Left lung (tissue), 10 donors: ENCODE measurements around the gene TSPAN9. TPM values are rescaled to one million over a fixed set of nuclear protein-coding genes. Genes with fewer than 3 reads are reported as not detected.

Source experiments
- ATAC-seq: fragments of 200-7000 bp; cut with Tn5 transposase; one replicate; pipeline ENCODE4 v1.9.1; 2020; ENCODE audit warnings: moderate library complexity
- DNase-seq, 4 donors: peaks; one replicate each; pipeline ENCODE4 v3.0.0-alpha.2; 2013 to 2020
- H3K27ac ChIP-seq, 2 donors: fragments of 200-600 bp; sonication (generic) in 1 of 2; one replicate each; pipeline versions ENCODE4 v1.5.0 to v1.8.0; 2020 to 2021
- H3K27me3 ChIP-seq, 2 donors: fragments of 200-600 bp; sonication (generic) in 1 of 2; one replicate each; pipeline versions ENCODE4 v1.5.0 to v1.8.0; 2020 to 2021
- H3K36me3 ChIP-seq, 2 donors: fragments of 200-600 bp; sonication (generic) in 1 of 2; one replicate each; pipeline versions ENCODE4 v1.5.0 to v1.8.0; 2020 to 2021
- H3K4me1 ChIP-seq, 2 donors: fragments of 200-600 bp; one replicate each; pipeline ENCODE4 v1.8.0; 2021
- H3K4me3 ChIP-seq, 2 donors: fragments of 200-600 bp; sonication (generic) in 1 of 2; one replicate each; pipeline versions ENCODE4 v1.5.0 to v1.8.0; 2020 to 2021; ENCODE audit warnings: mild to moderate bottlenecking in 1 of 2
- H3K9me3 ChIP-seq, 2 donors: fragments of 200-600 bp; sonication (generic) in 1 of 2; one replicate each; pipeline versions ENCODE4 v1.5.0 to v1.8.0; 2020 to 2021
- intact Hi-C, 2 donors: fragments of 100-400 bp; cut with DNase I; formaldehyde crosslinking; loops; one replicate each; pipeline versions ENCODE4 v1.11.2 to v1.14.2; 2022
- polyA plus RNA-seq, 6 donors: library from polyadenylated mRNA; unstranded; fragments of 120-200 nt; gene quantifications; one replicate each; pipeline ENCODE4 v1.2.1, GENCODE V29; 2013; ENCODE audit not compliant: insufficient read length in 6 of 6
- total RNA-seq, 2 donors: library from RNA; stranded (reverse); fragmentation: NEBNext Ultra II Directional; extraction: Animal tissue kit (Norgen Biotek cat#: 25700); gene quantifications; one replicate each; pipeline ENCODE4 v1.2.1, GENCODE V29; 2021
- TF ChIP-seq, protein P1 (sequence below), 2 donors: fragments of 200-600 bp; sonication (generic) in 1 of 2; IDR thresholded peaks; one replicate each; pipeline versions ENCODE4 v1.5.0 to v1.8.0; 2021; ENCODE audit warnings: antibody characterized with exemption in 2 of 2
- donor health status: DM: no; HTN: yes; CAD: no.
- donor health status: DM: no; HTN: no; CAD: no.

The TSPAN9 gene
- total and polyA plus RNA-seq, 8 donors, result 35.6 to 98.6 (median 81.3) TPM

DNA sequence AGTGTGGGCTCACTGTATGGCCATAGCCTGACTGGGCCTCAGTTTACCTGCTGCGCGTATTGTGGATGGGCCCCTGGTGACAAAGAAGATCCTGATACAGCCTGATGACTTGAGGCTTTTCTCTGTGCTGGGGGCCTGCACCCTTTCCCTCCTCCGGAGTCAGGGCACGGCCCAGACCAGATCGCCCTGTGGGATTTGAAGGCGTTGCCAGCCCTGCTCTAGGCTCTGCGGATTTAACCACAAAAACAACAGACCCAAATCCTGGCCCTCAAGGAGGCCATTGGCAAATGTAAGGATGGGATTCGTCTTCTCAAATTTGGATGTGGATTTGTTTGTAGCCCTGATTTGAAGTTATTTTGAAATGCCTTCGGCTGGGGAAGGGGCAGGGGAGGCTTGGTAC, 195.8 kb downstream of the TSPAN9 start:
- no peaks in the 10 kb centered on the region for H3K36me3 ChIP-seq
- ATAC-seq, result no peak
- no peak for DNase-seq
- no peaks in the 10 kb centered on the region for H3K9me3 ChIP-seq
- TF ChIP-seq, protein P1, sequence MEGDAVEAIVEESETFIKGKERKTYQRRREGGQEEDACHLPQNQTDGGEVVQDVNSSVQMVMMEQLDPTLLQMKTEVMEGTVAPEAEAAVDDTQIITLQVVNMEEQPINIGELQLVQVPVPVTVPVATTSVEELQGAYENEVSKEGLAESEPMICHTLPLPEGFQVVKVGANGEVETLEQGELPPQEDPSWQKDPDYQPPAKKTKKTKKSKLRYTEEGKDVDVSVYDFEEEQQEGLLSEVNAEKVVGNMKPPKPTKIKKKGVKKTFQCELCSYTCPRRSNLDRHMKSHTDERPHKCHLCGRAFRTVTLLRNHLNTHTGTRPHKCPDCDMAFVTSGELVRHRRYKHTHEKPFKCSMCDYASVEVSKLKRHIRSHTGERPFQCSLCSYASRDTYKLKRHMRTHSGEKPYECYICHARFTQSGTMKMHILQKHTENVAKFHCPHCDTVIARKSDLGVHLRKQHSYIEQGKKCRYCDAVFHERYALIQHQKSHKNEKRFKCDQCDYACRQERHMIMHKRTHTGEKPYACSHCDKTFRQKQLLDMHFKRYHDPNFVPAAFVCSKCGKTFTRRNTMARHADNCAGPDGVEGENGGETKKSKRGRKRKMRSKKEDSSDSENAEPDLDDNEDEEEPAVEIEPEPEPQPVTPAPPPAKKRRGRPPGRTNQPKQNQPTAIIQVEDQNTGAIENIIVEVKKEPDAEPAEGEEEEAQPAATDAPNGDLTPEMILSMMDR (IDR thresholded peaks at IDR 0.05), result no peak
- H3K27me3 ChIP-seq, result no peaks in the 10 kb centered on the region
- H3K4me1 ChIP-seq, result peaks cover 0 to 10% of the 10 kb centered on the region in 2 donors
- no peak overlapping the region for H3K27ac ChIP-seq
- H3K4me3 ChIP-seq, result no peak overlapping the region
- intact Hi-C loops, result loop anchor here (5.0 to 10.0 kb wide), 2 partner anchors 136 to 138 kb away; no protein-coding TSS in a partner anchor

DNA sequence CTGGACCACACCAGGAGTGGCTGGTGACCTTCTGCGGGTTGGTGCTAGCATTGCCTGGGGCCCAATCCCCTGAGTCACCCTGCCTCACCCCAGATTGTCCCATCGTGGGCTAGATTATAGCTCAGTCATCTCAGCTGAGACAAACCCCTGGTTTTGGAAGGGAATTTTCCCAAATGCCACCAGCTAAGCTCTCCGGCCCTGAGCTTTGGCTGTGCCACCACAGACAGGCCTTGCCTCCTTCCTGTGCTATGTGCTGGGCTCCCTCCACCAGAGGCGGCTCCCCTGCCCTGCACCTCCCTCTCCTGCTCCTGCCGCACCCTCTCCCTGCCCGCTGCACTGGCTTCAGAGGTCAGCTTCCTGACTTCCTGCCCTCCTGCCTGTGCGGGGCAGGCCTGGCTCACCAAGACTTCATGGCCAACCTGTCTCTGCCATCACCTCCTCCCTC, 196.3 kb downstream of the TSPAN9 start:
- Histone ChIP-seq H3K4me3 (no peak overlapping the region), H3K4me1 (peaks cover 0 to 10% of the 10 kb centered on the region in 2 donors), H3K9me3 (no peaks in the 10 kb centered on the region), H3K36me3 (no peaks in the 10 kb centered on the region), H3K27ac (no peak overlapping the region), H3K27me3 (no peaks in the 10 kb centered on the region)
- TF ChIP-seq, protein P1 (IDR thresholded peaks at IDR 0.05), result no peak
- intact Hi-C loops, result loop anchor here (5.0 to 10.0 kb wide), 2 partner anchors 136 to 139 kb away; no protein-coding TSS in a partner anchor
- DNase-seq (no peak), ATAC-seq (no peak)

- H3K27ac ChIP-seq, result no peak overlapping the region
- no peaks in the 10 kb centered on the region for H3K36me3 ChIP-seq
- H3K4me3 ChIP-seq, result no peak overlapping the region
- peak in 1 of 4 donors; percentile 75 for DNase-seq
- TF ChIP-seq, protein P1 (IDR thresholded peaks at IDR 0.05), result no peak
- no peaks in the 10 kb centered on the region for H3K9me3 ChIP-seq
- no peak for ATAC-seq
- H3K27me3 ChIP-seq, result no peaks in the 10 kb centered on the region
- peaks cover 0 to 10% of the 10 kb centered on the region in 2 donors for H3K4me1 ChIP-seq
- intact Hi-C loops, result loop anchor here (5.0 to 10.0 kb wide), 3 partner anchors 137 to 202 kb away; no protein-coding TSS in a partner anchor
These were observed 197.5 kb downstream of the TSPAN9 start for GRCh38 chr12:3274664-3275063.

- H3K9me3 ChIP-seq, result no peaks in the 10 kb centered on the region
- H3K27ac ChIP-seq, result no peak overlapping the region
- ATAC-seq (peak; percentile 87), DNase-seq (peak; percentile 57 to 90 (median 72))
- no peak overlapping the region for H3K4me3 ChIP-seq
- intact Hi-C loops, result loop anchor here (5.0 to 10.0 kb wide), 2 partner anchors 141 to 203 kb away; no protein-coding TSS in a partner anchor
- no peaks in the 10 kb centered on the region for H3K36me3 ChIP-seq
- H3K4me1 ChIP-seq, result peaks cover 0 to 10% of the 10 kb centered on the region in 2 donors
- TF ChIP-seq, protein P1 (IDR thresholded peaks at IDR 0.05), result peak; percentile 98
- no peaks in the 10 kb centered on the region for H3K27me3 ChIP-seq
These were observed 198.2 kb downstream of the TSPAN9 start for GRCh38 chr12:3275171-3276041.

DNA sequence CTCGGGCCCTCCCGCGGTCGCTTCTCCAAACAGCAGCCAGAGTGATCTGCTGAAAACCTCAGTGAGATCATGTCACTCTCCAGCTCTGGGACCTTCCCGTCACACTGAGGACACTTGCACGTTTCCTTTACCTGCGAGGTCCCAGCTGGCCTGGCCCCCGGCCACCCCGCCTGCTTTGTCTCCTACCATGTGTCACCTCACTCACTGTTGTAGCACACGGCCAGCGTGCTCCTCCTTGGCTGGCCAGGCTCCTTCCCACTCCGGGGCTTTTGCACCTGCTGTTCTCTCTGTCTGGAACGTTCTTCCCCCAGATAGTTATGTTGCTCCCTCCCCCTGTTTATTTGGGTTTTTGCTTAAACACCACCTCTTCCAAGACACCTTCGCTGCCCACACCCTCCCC, 199.0 kb downstream of the TSPAN9 start:
- Histone ChIP-seq H3K27ac (no peak overlapping the region), H3K27me3 (no peaks in the 10 kb centered on the region), H3K4me3 (no peak overlapping the region), H3K9me3 (no peaks in the 10 kb centered on the region), H3K36me3 (no peaks in the 10 kb centered on the region), H3K4me1 (peaks cover 0 to 10% of the 10 kb centered on the region in 2 donors)
- peak in 1 of 4 donors; percentile 41 for DNase-seq
- intact Hi-C loops, result loop anchor here (5.0 to 10.0 kb wide), 2 partner anchors 141 to 204 kb away; no protein-coding TSS in a partner anchor
- ATAC-seq, result no peak
- TF ChIP-seq, protein P1 (IDR thresholded peaks at IDR 0.05), result no peak
